GM06990 (cell line): ENCODE results near the gene ZNF175.

Source experiments
- DNase-seq: peaks from one replicate; pipeline ENCODE4 v3.0.0-alpha.2; 2011; ENCODE audit not compliant: insufficient read length; ENCODE audit errors: extremely low read depth
- H3K27me3 ChIP-seq: replicated peaks from 2 replicates; pipeline ENCODE4 v1.6.0; 2011; ENCODE audit warnings: low read length; ENCODE audit not compliant: control insufficient read depth, insufficient read depth
- H3K36me3 ChIP-seq: 2 replicates; pipeline ENCODE4 v1.5.1; 2011; ENCODE audit warnings: low read length; ENCODE audit not compliant: control insufficient read depth, insufficient read depth
- H3K4me3 ChIP-seq: replicated peaks from 2 replicates; pipeline ENCODE4 v1.5.1; 2011; ENCODE audit warnings: low read depth, mild to moderate bottlenecking, control low read depth, low read length
- TF ChIP-seq, protein P1 (sequence below): IDR thresholded peaks from 2 replicates; pipeline ENCODE4 v1.5.1; 2011; ENCODE audit warnings: low read length, control low read depth, mild to moderate bottlenecking, inconsistent platforms; ENCODE audit not compliant: insufficient read depth, poor library complexity, severe bottlenecking

ZNF175 gene

GRCh38 chr19:51593969-51594773 lies 23.1 kb downstream of the ZNF175 start:
- H3K4me3 ChIP-seq, result peak overlapping the region; percentile 83
- TF ChIP-seq, protein P1, sequence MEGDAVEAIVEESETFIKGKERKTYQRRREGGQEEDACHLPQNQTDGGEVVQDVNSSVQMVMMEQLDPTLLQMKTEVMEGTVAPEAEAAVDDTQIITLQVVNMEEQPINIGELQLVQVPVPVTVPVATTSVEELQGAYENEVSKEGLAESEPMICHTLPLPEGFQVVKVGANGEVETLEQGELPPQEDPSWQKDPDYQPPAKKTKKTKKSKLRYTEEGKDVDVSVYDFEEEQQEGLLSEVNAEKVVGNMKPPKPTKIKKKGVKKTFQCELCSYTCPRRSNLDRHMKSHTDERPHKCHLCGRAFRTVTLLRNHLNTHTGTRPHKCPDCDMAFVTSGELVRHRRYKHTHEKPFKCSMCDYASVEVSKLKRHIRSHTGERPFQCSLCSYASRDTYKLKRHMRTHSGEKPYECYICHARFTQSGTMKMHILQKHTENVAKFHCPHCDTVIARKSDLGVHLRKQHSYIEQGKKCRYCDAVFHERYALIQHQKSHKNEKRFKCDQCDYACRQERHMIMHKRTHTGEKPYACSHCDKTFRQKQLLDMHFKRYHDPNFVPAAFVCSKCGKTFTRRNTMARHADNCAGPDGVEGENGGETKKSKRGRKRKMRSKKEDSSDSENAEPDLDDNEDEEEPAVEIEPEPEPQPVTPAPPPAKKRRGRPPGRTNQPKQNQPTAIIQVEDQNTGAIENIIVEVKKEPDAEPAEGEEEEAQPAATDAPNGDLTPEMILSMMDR, result no peak
- DNase-seq, result peak; percentile 94
- no peaks in the 10 kb centered on the region for H3K27me3 ChIP-seq
- no peaks in the 10 kb centered on the region for H3K36me3 ChIP-seq

DNA sequence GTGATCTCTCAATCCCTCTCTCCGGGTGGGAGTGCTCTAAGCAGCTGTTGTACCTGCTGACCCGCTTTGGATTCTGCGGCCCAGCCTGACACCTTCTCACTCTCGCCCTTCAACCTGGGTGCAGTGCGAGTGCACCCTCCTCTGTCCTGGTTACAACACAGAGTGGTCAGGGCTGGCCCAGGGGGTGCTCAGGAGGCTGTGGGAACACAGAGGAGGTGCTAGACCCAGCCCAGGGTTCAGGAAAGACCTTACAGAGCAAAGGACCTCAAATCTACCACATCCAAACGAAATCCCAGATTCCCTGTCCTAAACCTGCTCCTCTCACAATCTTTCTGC lies 23.7 kb downstream of the ZNF175 start:
- DNase-seq, result no peak
- H3K27me3 ChIP-seq, result no peaks in the 10 kb centered on the region

DNA sequence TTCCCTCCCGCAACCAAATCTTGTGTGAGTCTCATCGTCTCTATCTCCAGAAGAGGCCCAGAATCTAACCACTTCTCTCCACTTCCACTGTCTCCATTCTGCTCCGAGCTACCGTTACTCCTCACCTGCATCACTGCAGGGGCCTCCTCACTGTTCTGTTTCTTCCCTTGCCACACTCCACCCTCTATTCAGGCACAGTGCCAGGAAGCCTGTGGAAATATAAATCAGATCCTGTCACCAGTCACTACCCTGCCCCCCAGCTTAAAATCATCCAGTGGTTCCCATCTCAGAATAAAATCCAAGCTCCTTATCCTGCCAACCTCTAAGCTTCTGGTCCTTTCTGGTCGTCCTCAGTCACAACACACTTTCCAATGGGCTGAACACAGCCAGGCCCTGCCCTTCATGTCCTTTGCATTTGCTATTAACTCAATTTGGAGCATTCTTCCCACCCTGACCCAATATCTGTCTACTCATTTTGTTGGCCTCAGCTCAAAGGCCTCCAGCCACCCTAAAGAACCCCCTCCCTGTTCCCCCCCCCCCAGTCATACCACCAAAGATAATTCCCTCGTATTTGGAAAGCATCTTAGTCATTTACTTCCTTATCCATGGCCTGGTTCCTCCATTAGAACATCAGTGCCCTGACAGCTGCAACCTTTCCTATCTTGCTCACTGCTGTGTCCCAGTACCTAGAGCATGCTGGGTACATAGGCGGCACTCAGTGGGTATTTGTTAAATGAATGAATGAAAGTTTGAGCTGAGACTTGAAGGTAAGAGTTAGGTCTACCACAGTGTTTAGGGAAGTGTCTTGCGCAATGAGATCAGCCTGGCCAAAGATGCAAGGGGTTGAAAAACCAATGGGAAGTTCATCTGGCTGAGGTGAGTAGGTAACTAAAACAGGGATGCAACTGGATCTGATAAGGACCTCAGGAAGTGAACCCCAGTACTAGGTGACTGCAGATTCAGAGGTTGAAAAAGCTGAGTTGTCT lies 24.4 kb downstream of the ZNF175 start:
- Histone ChIP-seq H3K27me3 (no peaks in the 10 kb centered on the region), H3K36me3 (no peaks in the 10 kb centered on the region), H3K4me3 (peak overlapping the region; percentile 83)
- TF ChIP-seq, protein P1, result no peak
- DNase-seq, result no peak

More for the DNA sequence above, 23.7 kb downstream of the ZNF175 start:
- TF ChIP-seq, protein P1, result no peak
- H3K4me3 ChIP-seq, result peak overlapping the region; percentile 83
- H3K36me3 ChIP-seq, result no peaks in the 10 kb centered on the region

- Histone ChIP-seq H3K27me3 (no peaks in the 10 kb centered on the region), H3K36me3 (no peaks in the 10 kb centered on the region), H3K4me3 (no peak overlapping the region)
- DNase-seq, result no peak
- TF ChIP-seq, protein P1, result no peak
These were observed 27.3 kb downstream of the ZNF175 start for GRCh38 chr19:51598159-51598915.

DNA sequence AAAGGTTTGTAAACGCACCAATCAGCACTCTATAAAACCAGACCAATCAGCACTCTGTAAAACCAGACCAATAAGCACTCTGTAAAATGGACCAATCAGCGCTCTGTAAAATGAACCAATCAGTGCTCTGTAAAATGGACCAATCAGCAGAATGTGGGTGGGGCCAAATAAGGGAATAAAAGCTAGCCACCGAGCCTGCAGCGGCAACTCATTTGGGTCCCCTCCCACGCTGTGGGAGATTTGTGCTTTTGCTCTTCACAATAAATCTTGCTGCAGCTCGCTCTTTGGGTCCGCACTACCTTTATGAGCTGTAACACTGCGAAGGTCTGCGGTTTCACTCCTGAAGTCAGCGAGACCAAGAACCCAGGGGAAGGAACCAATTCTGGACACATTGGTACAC lies 28.0 kb downstream of the ZNF175 start:
- TF ChIP-seq, protein P1, result no peak

More for the DNA sequence above, 28.0 kb downstream of the ZNF175 start:
- DNase-seq, result no peak
- Histone ChIP-seq H3K36me3 (no peaks in the 10 kb centered on the region), H3K27me3 (no peaks in the 10 kb centered on the region), H3K4me3 (no peak overlapping the region)
